ENCODE data around the gene NPHS1. TPM values are rescaled to one million over a fixed set of nuclear protein-coding genes. Genes with fewer than 3 reads are reported as not detected.

Gene NPHS1
- total RNA-seq, 1 donor from 2014 or later = not detected

GRCh38 chr19:35789978-35790944 lies 62.0 kb downstream of the NPHS1 start:
- ATAC-seq = no peak
- no peak for DNase-seq (ENCODE audit: low spot score)

GRCh38 chr19:35789195-35789977 lies 62.9 kb downstream of the NPHS1 start:
- no peak for DNase-seq (ENCODE audit: low spot score)
- no peak for ATAC-seq

GRCh38 chr19:35788205-35788960 lies 63.9 kb downstream of the NPHS1 start:
- DNase-seq (ENCODE audit: low spot score) = no peak
- ATAC-seq = no peak

GRCh38 chr19:35787227-35787799 lies 65.0 kb downstream of the NPHS1 start:
- DNase-seq (ENCODE audit: low spot score) = no peak
- ATAC-seq = no peak

GRCh38 chr19:35786299-35787160 lies 65.8 kb downstream of the NPHS1 start:
- no peak for ATAC-seq
- no peak for DNase-seq (ENCODE audit: low spot score)

GRCh38 chr19:35785339-35785627 lies 67.0 kb downstream of the NPHS1 start:
- DNase-seq (ENCODE audit: low spot score) (no peak), ATAC-seq (no peak)

GRCh38 chr19:35784503-35785338 lies 67.6 kb downstream of the NPHS1 start:
- ATAC-seq (no peak), DNase-seq (ENCODE audit: low spot score) (no peak)

- ATAC-seq = no peak
- DNase-seq (ENCODE audit: low spot score) = no peak
Observed at GRCh38 chr19:35783469-35784434, 68.6 kb downstream of the NPHS1 start.

- ATAC-seq = no peak
Observed at GRCh38 chr19:35782589-35782988, 69.7 kb downstream of the NPHS1 start.

GRCh38 chr19:35781650-35782049 lies 70.7 kb downstream of the NPHS1 start:
- ATAC-seq = no peak
- no peak for DNase-seq (ENCODE audit: low spot score)

More at GRCh38 chr19:35782589-35782988, 69.7 kb downstream of the NPHS1 start:
- no peak for DNase-seq (ENCODE audit: low spot score)

- DNase-seq (ENCODE audit: low spot score) (no peak), ATAC-seq (no peak)
Observed at GRCh38 chr19:35780717-35781116, 71.6 kb downstream of the NPHS1 start.

- no peak for ATAC-seq
- no peak for DNase-seq (ENCODE audit: low spot score)
Observed at GRCh38 chr19:35780058-35780457, 72.2 kb downstream of the NPHS1 start.

- DNase-seq (ENCODE audit: low spot score) (no peak), ATAC-seq (no peak)
Observed at GRCh38 chr19:35779033-35779432, 73.3 kb downstream of the NPHS1 start.

GRCh38 chr19:35777961-35778360 lies 74.3 kb downstream of the NPHS1 start:
- no peak for DNase-seq (ENCODE audit: low spot score)
- ATAC-seq = no peak

GRCh38 chr19:35777086-35777841 lies 75.0 kb downstream of the NPHS1 start:
- ATAC-seq (no peak), DNase-seq (ENCODE audit: low spot score) (no peak)

GRCh38 chr19:35776102-35776788 lies 76.1 kb downstream of the NPHS1 start:
- DNase-seq (ENCODE audit: low spot score) (no peak), ATAC-seq (no peak)
